ENCODE results near the gene TTBK2. TPM values are rescaled to one million over a fixed set of nuclear protein-coding genes. Genes with fewer than 3 reads are reported as not detected.

The TTBK2 gene
- total and polyA plus RNA-seq, 4 donors, result 1.0 to 6.4 (median 4.3) TPM

GRCh38 chr15:42728972-42729371 is 191.6 kb downstream of the TTBK2 start:
- Histone ChIP-seq H3K9me3 (ENCODE audit: control insufficient read depth in 4 of 4, low read length in 3 of 4) (no peaks in the 10 kb centered on the region), H3K27ac (ENCODE audit: low read depth in 1 of 2, low read length in 2 of 2) (no peak overlapping the region), H3K9ac (ENCODE audit: low read depth in 1 of 2, low read length in 2 of 2) (no peak overlapping the region), H3K4me1 (ENCODE audit: control insufficient read depth in 4 of 4, insufficient read depth in 4 of 4, low read length in 3 of 4) (no peaks in the 10 kb centered on the region), H3K4me3 (ENCODE audit: low read depth in 1 of 3, low read length in 3 of 3) (no peak overlapping the region), H3K27me3 (ENCODE audit: control insufficient read depth in 4 of 4, insufficient read depth in 4 of 4, low read length in 3 of 4) (no peaks in the 10 kb centered on the region), H3K36me3 (ENCODE audit: control insufficient read depth in 4 of 4, insufficient read depth in 3 of 4, low read depth in 1 of 4, low read length in 3 of 4) (peaks cover 14 to 96% (median 62%) of the 10 kb centered on the region in 4 donors)
- TF ChIP-seq FOXA2 (IDR thresholded peaks at IDR 0.05), result no peak
- TF ChIP-seq RXRA (IDR thresholded peaks at IDR 0.05), result no peak
- TF ChIP-seq CTCF (IDR thresholded peaks at IDR 0.05; ENCODE audit: low read depth, low read length, missing input control), result no peak
- TF ChIP-seq NR2F2 (IDR thresholded peaks at IDR 0.05), result no peak
- TF ChIP-seq TAF1 (conservative IDR thresholded peaks at IDR 0.05), result no peak
- TF ChIP-seq YY1 (IDR thresholded peaks at IDR 0.05), result no peak
- WGBS, result 93% methylated on average over 14 of the region's 14 CpGs
- DNase-seq (ENCODE audit: low spot score), result no peak

GRCh38 chr15:42728560-42728959 is 192.0 kb downstream of the TTBK2 start:
- WGBS, result 97% methylated on average over 5 of the region's 5 CpGs
- TF ChIP-seq SP1 (IDR thresholded peaks at IDR 0.05), result no peak
- TF ChIP-seq REST (IDR thresholded peaks at IDR 0.05), result no peak
- no peak for TF ChIP-seq HNF4A (conservative IDR thresholded peaks at IDR 0.05)
- no peak for TF ChIP-seq RAD21 (IDR thresholded peaks at IDR 0.05)
- no peak for TF ChIP-seq NR2F2 (IDR thresholded peaks at IDR 0.05)
- no peak for TF ChIP-seq TAF1 (conservative IDR thresholded peaks at IDR 0.05)
- TF ChIP-seq ZBTB33 (IDR thresholded peaks at IDR 0.05), result no peak
- TF ChIP-seq JUND (IDR thresholded peaks at IDR 0.05), result no peak
- no peak for TF ChIP-seq EGR1 (IDR thresholded peaks at IDR 0.05; ENCODE audit: low read depth in 2 of 2)
- TF ChIP-seq HNF4G (IDR thresholded peaks at IDR 0.05), result no peak
- TF ChIP-seq RXRA (IDR thresholded peaks at IDR 0.05), result no peak
- TF ChIP-seq YY1 (IDR thresholded peaks at IDR 0.05), result no peak
- TF ChIP-seq GABPA (IDR thresholded peaks at IDR 0.05 in 1 of 2, conservative IDR thresholded peaks at IDR 0.05 in 1 of 2), result no peak
- no peak for TF ChIP-seq ATF3 (IDR thresholded peaks at IDR 0.05)
- no peak for TF ChIP-seq CTCF (IDR thresholded peaks at IDR 0.05; ENCODE audit: low read depth, low read length, missing input control)
- TF ChIP-seq MAX (IDR thresholded peaks at IDR 0.05), result no peak
- TF ChIP-seq FOXA1 (IDR thresholded peaks at IDR 0.05), result no peak
- no peak for TF ChIP-seq FOXA2 (IDR thresholded peaks at IDR 0.05)
- Histone ChIP-seq H3K27me3 (ENCODE audit: control insufficient read depth in 4 of 4, insufficient read depth in 4 of 4, low read length in 3 of 4) (no peaks in the 10 kb centered on the region), H3K9ac (ENCODE audit: low read depth in 1 of 2, low read length in 2 of 2) (no peak overlapping the region), H3K27ac (ENCODE audit: low read depth in 1 of 2, low read length in 2 of 2) (no peak overlapping the region), H3K9me3 (ENCODE audit: control insufficient read depth in 4 of 4, low read length in 3 of 4) (no peaks in the 10 kb centered on the region), H3K36me3 (ENCODE audit: control insufficient read depth in 4 of 4, insufficient read depth in 3 of 4, low read depth in 1 of 4, low read length in 3 of 4) (peaks cover 14 to 96% (median 62%) of the 10 kb centered on the region in 4 donors), H3K4me3 (ENCODE audit: low read depth in 1 of 3, low read length in 3 of 3) (no peak overlapping the region), H3K4me1 (ENCODE audit: control insufficient read depth in 4 of 4, insufficient read depth in 4 of 4, low read length in 3 of 4) (no peaks in the 10 kb centered on the region)
- no peak for DNase-seq (ENCODE audit: low spot score)

All from liver (tissue), 9 donors.